Measurements from ENCODE around the gene EXOC7.

EXOC7 gene

GRCh38 chr17:76119409-76120371, 16.1 kb upstream of the EXOC7 start:
- DNase-seq: no peak

GRCh38 chr17:76115138-76115754, 11.7 kb upstream of the EXOC7 start:
- no peak for DNase-seq

- no peak for DNase-seq
These were observed 8.4 kb upstream of the EXOC7 start for GRCh38 chr17:76111956-76112355.

- DNase-seq: no peak
These were observed 3.9 kb upstream of the EXOC7 start for GRCh38 chr17:76107509-76107908.

- no peak for DNase-seq
These were observed 3.1 kb upstream of the EXOC7 start for GRCh38 chr17:76106703-76107102.

- DNase-seq: no peak
These were observed 1.3 kb upstream of the EXOC7 start for GRCh38 chr17:76104896-76105231.

- DNase-seq: no peak
These were observed 731 bp upstream of the EXOC7 start for GRCh38 chr17:76104140-76104895.

- no peak for DNase-seq
These were observed 678 bp downstream of the EXOC7 start for GRCh38 chr17:76102944-76103273.

GRCh38 chr17:76097716-76098295, 5.8 kb downstream of the EXOC7 start:
- DNase-seq: no peak

GRCh38 chr17:76095943-76096342, 7.6 kb downstream of the EXOC7 start:
- no peak for DNase-seq

- no peak for DNase-seq
These were observed 9.5 kb downstream of the EXOC7 start for GRCh38 chr17:76094046-76094445.

GRCh38 chr17:76092526-76093413, 10.8 kb downstream of the EXOC7 start:
- no peak for DNase-seq

GRCh38 chr17:76091526-76092286, 11.9 kb downstream of the EXOC7 start:
- DNase-seq: no peak

- DNase-seq: no peak
These were observed 13.0 kb downstream of the EXOC7 start for GRCh38 chr17:76090517-76091129.

GRCh38 chr17:76089680-76090516, 13.7 kb downstream of the EXOC7 start:
- no peak for DNase-seq

- DNase-seq: no peak
These were observed 14.6 kb downstream of the EXOC7 start for GRCh38 chr17:76088868-76089576.

- DNase-seq: no peak
These were observed 15.3 kb downstream of the EXOC7 start for GRCh38 chr17:76088041-76088867.

GRCh38 chr17:76087531-76087930, 16.1 kb downstream of the EXOC7 start:
- no peak for DNase-seq

- DNase-seq: no peak
These were observed 17.2 kb downstream of the EXOC7 start for GRCh38 chr17:76086384-76086783.

Data from stimulated activated CD4-positive, alpha-beta T cell treated with anti-CD3 and anti-CD28 coated beads, Interleukin-12 subunit alpha, Interleukin-12 subunit beta, amount 100 ng/mL, for 4 hours (primary cell).